HUES48 (cell line): ENCODE results near the gene ASB17.
"Not testable (repeated sequence)": the region's sequence is repeated elsewhere in the genome, so short reads cannot be mapped to it uniquely, and the experiment has no call there.

Experiments used
- H3K27ac ChIP-seq: one replicate; pipeline ENCODE4 v1.7.0; 2013; ENCODE audit warnings: low read depth, low read length, inconsistent platforms
- H3K27me3 ChIP-seq: 2 replicates; pipeline ENCODE4 v1.6.1; 2013; ENCODE audit warnings: mild to moderate bottlenecking, low read length; ENCODE audit not compliant: control insufficient read depth, insufficient read depth
- H3K36me3 ChIP-seq: 2 replicates; pipeline ENCODE4 v1.6.1; 2013; ENCODE audit warnings: low read length; ENCODE audit not compliant: control insufficient read depth, insufficient read depth
- H3K4me1 ChIP-seq: 2 replicates; pipeline ENCODE4 v1.6.1; 2013; ENCODE audit warnings: mild to moderate bottlenecking, low read length; ENCODE audit not compliant: control insufficient read depth, insufficient read depth
- H3K4me3 ChIP-seq: 2 replicates; pipeline ENCODE4 v1.5.1; 2013; ENCODE audit warnings: mild to moderate bottlenecking, low read depth, low read length
- H3K9ac ChIP-seq: 2 replicates; pipeline ENCODE4 v1.6.1; 2013; ENCODE audit warnings: mild to moderate bottlenecking, low read depth, low read length, moderate library complexity
- H3K9me3 ChIP-seq: 2 replicates; pipeline ENCODE4 v1.6.1; 2013; ENCODE audit warnings: low read length; ENCODE audit not compliant: control insufficient read depth, insufficient read depth

Gene ASB17

GRCh38 chr1:75932304-75932703 is at the start of gene ASB17:
Gene ASB17, minus strand, starts transcription at chr1:75932404. Its CDS starts 113 bp downstream, at chr1:75932291.
- Histone ChIP-seq H3K36me3 (no peaks in the 10 kb centered on the region), H3K27me3 (no peaks in the 10 kb centered on the region), H3K9ac (no peak within 1 kb of the TSS), H3K9me3 (no peaks in the 10 kb centered on the region), H3K27ac (no peak within 1 kb of the TSS), H3K4me3 (no peak within 1 kb of the TSS), H3K4me1 (no peaks in the 10 kb centered on the region)

GRCh38 chr1:75980972-75981897 is 49.0 kb upstream of the ASB17 start:
- H3K36me3 ChIP-seq, result no peaks in the 10 kb centered on the region
- H3K9me3 ChIP-seq, result no peaks in the 10 kb centered on the region
- H3K4me3 ChIP-seq, result no peak overlapping the region
- H3K9ac ChIP-seq, result no peak overlapping the region
- H3K4me1 ChIP-seq, result no peaks in the 10 kb centered on the region
- no peaks in the 10 kb centered on the region for H3K27me3 ChIP-seq
- H3K27ac ChIP-seq, result no peak overlapping the region

GRCh38 chr1:75970631-75971030 is 38.4 kb upstream of the ASB17 start:
- no peaks in the 10 kb centered on the region for H3K9me3 ChIP-seq
- H3K27me3 ChIP-seq, result no peaks in the 10 kb centered on the region
- no peak overlapping the region for H3K4me3 ChIP-seq
- H3K27ac ChIP-seq, result no peak overlapping the region
- no peaks in the 10 kb centered on the region for H3K4me1 ChIP-seq
- H3K9ac ChIP-seq, result no peak overlapping the region
- H3K36me3 ChIP-seq, result no peaks in the 10 kb centered on the region

GRCh38 chr1:75969550-75969949 is 37.3 kb upstream of the ASB17 start:
- Histone ChIP-seq H3K9me3 (no peaks in the 10 kb centered on the region), H3K9ac (no peak overlapping the region), H3K36me3 (no peaks in the 10 kb centered on the region), H3K27ac (no peak overlapping the region), H3K27me3 (no peaks in the 10 kb centered on the region), H3K4me3 (no peak overlapping the region), H3K4me1 (no peaks in the 10 kb centered on the region)

GRCh38 chr1:75967719-75968118 is 35.5 kb upstream of the ASB17 start:
- Histone ChIP-seq H3K27ac (no peak overlapping the region), H3K4me1 (no peaks in the 10 kb centered on the region), H3K27me3 (no peaks in the 10 kb centered on the region), H3K9ac (no peak overlapping the region), H3K4me3 (no peak overlapping the region), H3K9me3 (no peaks in the 10 kb centered on the region), H3K36me3 (no peaks in the 10 kb centered on the region)

GRCh38 chr1:75964760-75965408 is 32.7 kb upstream of the ASB17 start:
- Histone ChIP-seq H3K36me3 (no peaks in the 10 kb centered on the region), H3K27ac (no peak overlapping the region), H3K4me3 (no peak overlapping the region), H3K9ac (no peak overlapping the region), H3K9me3 (no peaks in the 10 kb centered on the region), H3K4me1 (no peaks in the 10 kb centered on the region), H3K27me3 (no peaks in the 10 kb centered on the region)

GRCh38 chr1:75964110-75964759 is 32.0 kb upstream of the ASB17 start:
- H3K27ac ChIP-seq, H3K9me3 ChIP-seq, H3K9ac ChIP-seq, H3K4me1 ChIP-seq, H3K27me3 ChIP-seq, H3K4me3 ChIP-seq, H3K36me3 ChIP-seq: not testable (repeated sequence)

GRCh38 chr1:75954586-75954985 is 22.4 kb upstream of the ASB17 start:
- Histone ChIP-seq H3K4me1 (0 out of 2 replicates have a peak, but pooled peaks cover 3% of the 10 kb centered on the region), H3K27me3 (no peaks in the 10 kb centered on the region), H3K9ac (no peak overlapping the region), H3K27ac (no peak overlapping the region), H3K36me3 (no peaks in the 10 kb centered on the region), H3K9me3 (no peaks in the 10 kb centered on the region), H3K4me3 (no peak overlapping the region)

- Histone ChIP-seq H3K36me3 (no peaks in the 10 kb centered on the region), H3K27me3 (no peaks in the 10 kb centered on the region), H3K4me1 (0 out of 2 replicates have a peak, but pooled peaks cover 3% of the 10 kb centered on the region), H3K9ac (no peak overlapping the region), H3K27ac (no peak overlapping the region), H3K4me3 (no peak overlapping the region), H3K9me3 (no peaks in the 10 kb centered on the region)
These were observed 21.3 kb upstream of the ASB17 start for GRCh38 chr1:75953461-75953860.

- Histone ChIP-seq H3K9ac (no peak overlapping the region), H3K27ac (no peak overlapping the region)
These were observed 19.8 kb upstream of the ASB17 start for GRCh38 chr1:75952016-75952415.

GRCh38 chr1:75950176-75950575 is 18.0 kb upstream of the ASB17 start:
- Histone ChIP-seq H3K27me3 (no peaks in the 10 kb centered on the region), H3K4me1 (no peaks in the 10 kb centered on the region), H3K27ac (no peak overlapping the region), H3K9me3 (no peaks in the 10 kb centered on the region), H3K36me3 (no peaks in the 10 kb centered on the region), H3K4me3 (no peak overlapping the region), H3K9ac (no peak overlapping the region)

More at GRCh38 chr1:75952016-75952415, 19.8 kb upstream of the ASB17 start:
- 0 out of 2 replicates have a peak, but pooled peaks cover 2% of the 10 kb centered on the region for H3K4me1 ChIP-seq
- no peak overlapping the region for H3K4me3 ChIP-seq
- no peaks in the 10 kb centered on the region for H3K9me3 ChIP-seq
- no peaks in the 10 kb centered on the region for H3K36me3 ChIP-seq
- H3K27me3 ChIP-seq, result no peaks in the 10 kb centered on the region
